Fibroblast of gingiva (primary cell): Measurements from ENCODE around the gene NTM.
"Not testable (repeated sequence)": the region's sequence is repeated elsewhere in the genome, so short reads cannot be mapped to it uniquely, and the experiment has no call there.

Source experiments
- DNase-seq: peaks from one replicate; pipeline ENCODE4 v3.0.0-alpha.2; 2011; ENCODE audit warnings: low read depth

The NTM gene

DNA sequence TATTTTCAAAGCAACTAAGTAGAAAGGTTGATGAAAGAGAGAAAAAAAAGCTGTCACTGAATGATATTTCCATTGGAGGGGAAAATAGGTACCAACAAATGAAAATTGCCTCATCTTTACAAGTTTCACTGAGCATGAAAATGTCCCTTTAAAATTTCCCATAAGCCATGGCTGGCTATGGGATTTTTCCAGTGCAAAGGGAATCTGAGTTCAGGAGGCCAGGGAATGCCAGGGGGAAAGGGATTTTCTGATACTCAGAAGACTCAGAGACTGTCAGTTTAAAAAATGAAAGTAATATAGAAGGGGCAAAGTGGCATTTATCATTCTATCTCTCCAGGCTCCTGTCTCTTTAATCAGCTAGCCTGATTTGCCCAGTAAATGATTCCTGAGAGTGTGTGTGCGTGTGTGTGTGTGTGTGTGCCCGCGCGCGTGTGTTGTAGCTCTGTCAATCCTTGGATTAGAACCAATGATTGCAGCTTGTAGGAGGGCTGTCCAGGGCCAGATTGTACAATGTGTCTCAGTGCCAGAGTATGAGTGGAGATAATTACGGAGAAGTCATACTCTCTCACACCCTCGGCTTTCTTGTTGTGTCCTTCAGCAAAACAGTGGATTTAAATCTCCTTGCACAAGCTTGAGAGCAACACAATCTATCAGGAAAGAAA is at the start of gene NTM:
Gene NTM, plus strand, starts transcription at position 526 of the 662 bp plus-strand sequence.
- DNase-seq = peak; percentile 8

DNA sequence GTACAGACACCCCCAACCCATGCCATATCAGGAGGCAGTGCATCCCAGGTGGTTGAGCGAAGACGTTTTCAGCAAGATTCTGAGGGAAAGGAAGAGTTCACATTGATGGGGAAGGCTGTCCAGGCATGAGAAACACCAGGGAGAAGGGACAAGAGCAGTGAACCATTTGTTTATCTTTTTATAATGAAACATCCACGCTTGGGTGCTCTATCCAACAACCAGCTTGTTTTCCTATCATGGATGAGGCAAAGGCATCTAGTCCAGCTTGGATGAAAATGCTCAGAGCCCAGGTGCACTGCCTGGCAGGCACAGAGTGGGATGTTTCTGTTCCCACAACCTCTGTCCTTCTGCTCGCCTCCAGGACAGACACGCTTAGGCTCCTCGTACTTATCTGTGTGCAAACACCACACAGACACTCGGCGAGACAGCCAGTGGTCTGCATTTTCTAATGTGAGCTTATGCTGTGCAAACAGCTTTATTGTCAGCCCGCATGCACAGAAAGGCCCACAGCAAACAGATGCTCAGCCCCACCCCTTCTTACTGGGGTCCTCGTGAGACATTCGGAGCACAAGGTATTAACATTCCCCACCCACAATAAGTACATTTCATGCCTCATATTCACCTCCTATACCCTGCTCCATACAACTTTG is 45.4 kb upstream of the NTM start:
- DNase-seq = no peak

DNA sequence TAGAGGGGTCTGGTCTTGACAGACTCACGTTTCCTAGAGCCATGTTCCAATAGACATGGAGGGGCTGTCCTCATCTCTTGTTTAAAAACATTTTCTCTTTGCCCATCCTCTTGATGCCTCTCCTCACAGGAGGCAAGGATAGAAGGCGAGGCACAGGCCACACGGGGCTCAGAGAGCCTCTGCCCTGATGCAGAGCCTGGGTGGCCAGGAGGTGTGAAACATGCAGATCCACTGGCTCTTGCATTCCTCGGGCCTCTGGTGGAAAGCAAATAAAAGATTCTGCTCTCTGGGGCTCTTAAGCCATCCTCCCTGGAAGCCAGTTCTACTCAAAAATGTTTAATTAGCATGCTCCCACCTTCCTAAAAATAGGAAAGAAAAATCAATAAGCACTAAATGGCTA is 43.6 kb upstream of the NTM start:
- DNase-seq = no peak

DNA sequence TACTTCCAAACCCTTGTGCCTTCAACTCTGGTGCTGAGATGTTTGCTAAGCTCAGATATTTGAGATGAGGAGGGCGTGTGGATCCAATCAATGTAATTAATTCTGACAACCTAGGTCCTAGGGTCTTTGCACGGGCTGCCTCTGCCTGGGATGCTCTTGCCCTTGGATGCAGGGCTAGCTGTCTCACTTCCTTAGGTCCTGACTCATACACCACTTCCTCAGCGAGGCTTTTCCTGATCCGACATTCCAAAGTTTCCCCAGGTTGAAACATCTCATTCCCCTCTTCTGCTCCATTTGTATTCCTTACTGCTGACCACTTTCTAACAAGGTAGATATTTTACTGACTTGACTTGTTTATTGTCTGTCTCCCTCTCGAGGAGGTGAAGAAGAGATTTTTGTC is 43.0 kb upstream of the NTM start:
- no peak for DNase-seq

DNA sequence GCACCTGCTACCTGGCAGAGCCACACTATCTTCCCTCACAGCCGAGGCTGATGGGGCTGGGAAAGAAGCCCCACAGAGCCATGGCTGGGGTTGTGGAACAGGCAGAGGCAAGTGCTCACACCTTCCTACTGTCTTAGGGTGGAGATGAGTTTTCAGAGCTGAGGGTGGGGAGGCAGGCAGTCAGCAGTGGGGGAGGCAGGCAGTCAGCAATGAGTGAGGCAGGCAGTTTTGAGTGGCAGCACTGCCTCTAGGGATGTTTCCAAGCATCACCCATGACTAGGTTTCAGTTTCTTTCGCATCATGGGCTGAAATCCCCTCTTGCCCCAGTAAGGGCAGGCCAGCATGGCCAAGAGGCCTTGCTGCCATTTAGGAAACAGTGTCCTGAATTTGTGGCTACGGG is 41.6 kb upstream of the NTM start:
- DNase-seq = no peak

DNA sequence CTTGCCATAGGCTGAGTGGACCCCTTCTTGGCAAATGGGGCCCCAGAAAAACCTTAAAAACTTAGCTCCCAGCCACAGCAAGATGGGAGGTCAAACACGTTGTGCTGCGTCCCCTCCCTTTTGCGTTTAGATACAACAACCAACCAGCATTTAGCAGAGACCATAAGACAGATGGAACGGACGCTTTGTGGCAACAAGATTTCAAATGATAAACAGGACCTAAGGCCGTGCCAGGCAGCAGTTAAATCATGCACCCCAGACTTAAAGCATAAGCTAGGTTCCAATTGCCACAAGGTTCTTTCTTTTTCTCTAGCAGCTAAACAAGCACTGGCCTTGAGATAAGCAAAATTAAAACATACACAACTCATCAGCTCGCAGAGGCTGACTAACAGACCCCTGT is 39.4 kb upstream of the NTM start:
- no peak for DNase-seq

DNA sequence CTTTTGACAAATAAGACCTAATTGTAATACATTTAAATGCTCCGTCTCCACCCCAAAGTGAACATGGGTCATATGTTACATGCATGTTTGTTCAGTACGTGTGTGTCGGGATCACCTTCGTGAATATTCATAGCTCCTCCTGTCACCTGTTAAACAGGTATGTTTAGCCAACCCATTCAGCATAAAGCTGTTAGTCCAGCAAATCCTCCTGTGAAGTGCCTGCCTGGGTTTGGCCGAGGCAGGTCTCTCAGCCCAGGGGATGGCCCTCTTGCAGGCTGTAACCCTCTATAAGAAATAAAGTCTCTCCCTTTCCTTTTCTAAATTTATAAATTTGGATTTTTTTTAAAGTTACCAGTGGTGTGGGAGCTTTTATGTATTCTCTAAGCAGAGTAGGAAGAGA is 38.9 kb upstream of the NTM start:
- DNase-seq = no peak

DNA sequence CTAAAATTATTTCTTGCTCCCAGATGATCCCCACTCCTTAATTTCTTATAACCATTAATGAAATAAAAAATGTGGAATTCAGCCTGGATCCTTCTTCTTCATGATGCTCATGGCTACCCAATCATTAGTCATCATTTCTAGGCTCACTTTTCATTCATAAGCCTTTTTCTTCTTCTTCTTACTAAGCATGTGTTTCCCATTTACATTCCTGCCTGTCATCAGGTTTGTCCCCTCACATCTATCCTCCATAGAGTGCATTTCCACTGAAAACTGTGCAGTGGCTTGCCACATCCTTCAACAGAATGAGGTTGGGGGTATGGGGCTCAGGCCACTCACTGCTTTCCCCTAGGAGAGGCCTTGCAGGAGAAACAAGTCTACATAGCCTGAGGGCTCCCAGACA is 35.8 kb upstream of the NTM start:
- no peak for DNase-seq

DNA sequence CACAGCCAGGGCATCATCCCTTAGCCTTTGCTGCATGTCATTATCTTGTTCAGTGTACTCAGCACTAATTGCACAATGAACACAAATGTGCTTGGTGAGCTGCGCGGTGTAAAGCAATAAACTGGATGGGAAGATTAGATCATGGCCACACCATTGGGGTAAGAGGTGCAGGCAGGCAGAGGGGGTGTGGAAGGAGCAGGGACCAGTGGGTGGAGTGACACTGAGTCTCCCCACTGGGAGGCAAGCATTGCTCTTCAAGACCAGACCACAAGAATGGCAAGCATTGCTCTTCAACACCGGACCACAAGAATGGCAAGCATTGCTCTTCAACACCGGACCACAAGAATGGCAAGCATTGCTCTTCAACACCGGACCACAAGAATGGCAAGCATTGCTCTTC is 28.5 kb upstream of the NTM start:
- not testable (repeated sequence) for DNase-seq

DNA sequence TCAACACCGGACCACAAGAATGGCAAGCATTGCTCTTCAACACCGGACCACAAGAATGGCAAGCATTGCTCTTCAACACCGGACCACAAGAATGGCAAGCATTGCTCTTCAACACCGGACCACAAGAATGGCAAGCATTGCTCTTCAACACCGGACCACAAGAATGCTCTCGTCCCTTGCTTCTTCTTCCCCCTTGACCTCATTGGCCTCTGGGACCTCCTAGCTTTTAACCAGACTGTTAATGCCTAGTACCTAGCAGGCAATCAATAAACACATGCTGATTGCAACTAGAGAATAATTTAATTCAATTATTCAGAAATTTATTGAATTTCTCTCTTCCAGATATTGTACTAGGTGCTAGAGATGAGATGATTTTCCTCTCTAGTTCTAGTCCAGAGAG is 28.0 kb upstream of the NTM start:
- not testable (repeated sequence) for DNase-seq

DNA sequence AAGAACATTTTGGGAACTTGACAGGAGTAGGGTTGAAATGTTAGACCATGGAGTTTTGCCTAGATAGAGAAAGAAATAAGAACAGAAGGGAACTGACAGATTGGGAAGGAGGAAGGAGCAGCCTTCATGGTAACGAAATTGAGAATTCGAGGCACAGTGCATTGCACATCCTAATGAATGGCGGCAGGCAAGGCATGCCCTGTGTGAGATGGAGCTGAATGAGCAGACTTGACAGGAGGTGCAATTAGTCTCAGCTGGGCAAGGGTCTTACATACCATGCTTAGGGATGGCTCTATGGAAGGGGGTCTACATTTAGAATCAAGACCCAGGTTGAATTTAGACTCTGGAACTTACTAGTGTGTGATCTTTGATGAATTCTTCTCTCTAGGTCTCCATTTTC is 25.0 kb upstream of the NTM start:
- DNase-seq = no peak

DNA sequence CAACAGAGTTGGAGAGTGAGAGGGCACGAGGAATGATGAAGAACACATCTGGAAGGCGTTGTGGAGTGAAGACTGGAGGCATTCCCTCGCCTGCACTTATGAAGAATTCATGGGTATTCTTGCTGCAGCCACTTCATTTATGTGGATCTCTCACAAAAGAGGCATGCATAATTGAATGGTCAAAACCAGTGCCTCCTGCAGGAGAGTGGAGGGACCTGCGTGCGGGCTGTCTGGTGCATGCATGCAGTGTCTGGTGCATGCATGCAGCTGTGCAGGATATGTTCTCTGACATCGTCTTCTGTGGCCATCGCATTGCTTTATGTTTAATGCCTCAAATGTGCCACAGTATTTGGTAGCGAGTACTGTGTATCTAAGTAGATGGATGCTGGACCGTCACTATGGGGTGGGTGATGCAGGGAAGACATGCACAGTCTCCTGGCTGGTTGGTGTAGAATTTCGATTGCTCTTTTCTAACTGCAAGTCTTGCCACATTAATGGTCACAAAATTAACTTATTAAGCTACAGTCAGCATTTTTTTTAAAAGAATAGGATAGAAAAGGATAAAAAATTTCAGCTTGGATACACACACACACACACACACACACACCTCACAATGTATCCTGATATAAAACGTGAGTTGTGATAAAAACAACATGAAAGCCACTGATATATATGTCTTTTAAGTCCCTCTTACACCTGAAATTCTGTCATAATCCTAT is 20.9 kb upstream of the NTM start:
- DNase-seq = no peak

DNA sequence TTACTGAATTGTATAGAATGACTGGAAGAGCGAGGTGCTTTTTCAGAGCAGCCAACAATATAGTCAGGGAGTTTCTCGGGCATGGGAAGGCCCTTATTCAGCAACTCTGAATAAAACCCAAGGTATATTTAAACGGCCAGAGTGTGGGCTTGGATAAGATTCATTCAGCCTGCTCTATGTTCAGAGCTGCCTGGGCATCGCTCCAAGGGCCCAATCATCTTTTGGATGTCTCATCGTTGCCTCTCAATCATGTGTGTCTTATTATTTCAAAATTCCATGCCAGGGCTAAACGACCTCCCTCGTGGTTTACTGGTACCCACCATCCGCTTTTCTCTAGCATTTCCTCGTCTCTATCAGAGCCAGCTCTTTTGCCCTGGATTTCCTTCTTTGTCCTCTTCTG is 19.5 kb upstream of the NTM start:
- no peak for DNase-seq

DNA sequence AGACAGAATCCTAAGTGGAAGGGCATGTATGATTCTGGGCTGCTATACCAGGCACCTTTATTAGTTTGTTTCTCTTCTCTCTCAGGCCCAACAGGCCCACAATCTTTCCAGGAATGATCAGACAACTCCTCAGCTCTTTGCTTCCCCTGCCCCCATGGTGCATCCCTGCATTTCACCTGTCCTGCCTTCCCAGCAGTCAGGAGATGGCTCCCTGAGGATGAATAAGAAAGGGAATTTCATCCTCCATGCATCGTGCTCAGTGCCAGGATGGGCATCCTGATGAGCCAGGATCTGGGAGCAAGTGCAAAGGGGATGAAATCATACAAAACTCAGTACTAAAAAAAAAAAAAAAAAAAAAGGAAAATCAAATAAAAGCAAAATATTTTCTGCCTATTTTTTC is 18.6 kb upstream of the NTM start:
- no peak for DNase-seq

DNA sequence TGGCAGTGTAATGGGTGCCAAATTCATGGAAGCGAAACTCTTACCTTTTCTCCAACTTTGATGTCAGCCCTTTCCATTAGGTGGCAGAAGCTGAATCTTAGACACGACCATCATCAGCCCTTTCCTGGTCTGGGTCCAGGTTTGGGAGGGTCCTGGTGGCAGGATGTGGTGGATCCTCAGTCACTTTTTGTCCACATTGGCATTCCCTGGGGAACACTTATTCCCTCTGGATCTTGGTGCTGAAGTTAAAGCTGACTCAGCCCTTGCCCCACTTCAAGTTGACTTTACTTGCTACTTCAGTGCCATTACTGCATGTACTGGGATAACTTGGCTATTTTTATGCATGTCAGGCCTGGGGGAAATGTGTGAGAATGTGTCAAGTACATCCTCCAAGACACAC is 16.6 kb upstream of the NTM start:
- no peak for DNase-seq

DNA sequence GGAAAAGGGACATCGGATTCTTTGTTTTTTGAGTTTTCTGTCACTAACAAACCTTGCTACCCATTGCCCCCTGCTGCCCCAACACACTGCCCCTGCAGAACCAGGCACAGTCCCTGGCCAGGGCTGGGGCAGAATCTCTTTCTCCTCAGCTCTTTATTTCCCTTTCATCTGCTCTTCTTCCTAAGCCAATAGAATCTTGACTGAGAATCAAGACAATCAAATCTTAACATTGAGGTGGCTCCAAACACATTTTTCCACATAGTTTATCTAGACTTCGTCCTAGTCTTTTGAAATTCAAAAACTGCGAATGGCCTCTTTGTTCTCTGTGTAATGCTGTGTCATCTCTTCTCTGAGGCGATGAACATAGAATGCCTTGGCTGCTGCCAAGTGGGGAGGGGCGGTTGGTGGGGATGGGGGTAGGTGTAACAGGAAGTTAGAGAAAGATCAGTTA is 16.1 kb upstream of the NTM start:
- no peak for DNase-seq

DNA sequence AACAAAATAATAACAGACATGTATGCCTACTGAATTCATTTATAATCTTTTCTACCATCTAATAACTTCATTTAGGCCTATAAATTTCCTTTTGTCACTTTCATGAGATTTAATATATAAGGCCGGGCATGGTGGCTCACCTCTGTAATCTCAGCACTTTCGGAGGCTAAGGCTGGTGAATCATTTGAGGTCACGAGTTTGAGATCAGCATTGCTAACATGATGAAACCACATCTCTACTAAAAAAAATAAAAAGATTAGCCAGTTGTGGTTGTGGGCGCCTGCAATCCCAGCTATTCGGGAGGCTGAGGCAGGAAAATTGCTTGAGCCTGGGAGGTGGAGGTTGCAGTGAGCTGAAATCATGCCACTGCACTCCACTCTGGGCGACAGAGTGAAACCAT is 14.2 kb upstream of the NTM start:
- DNase-seq = no peak

DNA sequence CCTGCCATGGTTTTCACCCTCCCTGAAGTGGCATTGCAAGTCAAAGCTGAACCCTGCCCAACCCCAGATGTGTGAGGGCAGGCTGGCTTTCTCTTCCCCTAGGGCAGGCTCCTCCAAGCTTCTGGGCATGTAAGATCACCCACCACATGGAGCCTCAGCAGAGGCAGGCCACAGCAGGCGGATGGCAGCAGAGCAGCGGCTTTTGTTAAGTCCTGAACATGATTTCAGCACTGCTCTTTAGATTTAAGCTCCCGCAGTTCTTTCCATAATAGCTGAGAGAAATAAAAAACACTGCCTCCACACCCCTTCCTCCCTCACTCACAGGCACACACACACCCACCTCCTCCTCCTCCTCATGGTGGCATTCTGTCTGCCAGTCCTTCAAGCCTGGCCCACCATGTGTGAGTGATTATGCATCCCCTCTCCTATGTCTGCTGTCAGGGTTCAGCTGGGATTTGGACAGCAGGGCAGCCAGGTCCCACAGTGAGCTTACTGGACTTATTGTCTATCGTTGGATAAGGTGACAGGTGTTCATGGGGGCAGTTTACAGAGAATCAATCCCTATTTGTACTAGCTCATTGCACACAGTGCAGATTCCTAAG is 5.0 kb upstream of the NTM start:
- DNase-seq = no peak

DNA sequence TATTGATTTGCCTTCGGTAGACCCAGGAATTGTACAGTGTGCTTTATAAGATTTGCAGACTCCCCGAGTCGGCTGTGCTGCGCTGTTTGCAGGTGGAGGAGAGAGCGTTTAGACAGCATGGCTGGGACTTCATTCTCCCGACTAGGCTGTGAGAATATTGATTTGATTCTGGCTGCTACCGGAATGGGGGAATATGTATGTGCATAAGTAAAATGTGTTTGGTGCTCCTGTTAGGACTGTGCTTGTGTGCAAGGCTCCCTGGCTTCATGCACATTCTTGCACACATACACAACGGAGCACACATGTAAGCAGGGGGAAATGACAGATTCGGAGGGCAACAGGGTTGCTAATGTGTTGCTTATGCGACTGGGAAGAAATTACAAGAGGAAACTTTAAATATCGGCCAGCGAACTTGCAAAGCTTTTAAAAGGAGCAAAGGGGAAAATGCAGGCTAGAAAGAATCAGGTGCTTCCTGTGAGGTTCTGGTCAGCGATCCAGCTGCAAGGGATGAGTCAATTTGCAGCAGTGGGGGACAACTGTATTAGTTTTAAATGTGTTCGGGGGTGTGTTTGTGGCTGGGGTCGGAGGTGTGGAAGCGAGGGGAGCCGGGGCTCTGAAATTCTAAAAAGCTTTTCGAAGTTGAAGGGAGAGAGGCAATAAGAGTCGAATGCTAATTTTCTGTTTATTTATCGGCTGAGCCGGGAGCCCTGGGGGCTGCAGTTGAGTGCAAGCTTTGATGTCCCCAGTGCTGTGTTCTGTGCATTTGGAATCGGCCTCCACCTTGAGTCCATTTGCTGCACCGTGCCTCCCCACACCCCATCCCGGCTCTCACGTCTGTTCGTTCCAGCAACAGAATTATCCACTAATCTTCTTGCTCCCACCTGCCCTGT is 731 bp downstream of the NTM start:
- DNase-seq = no peak

DNA sequence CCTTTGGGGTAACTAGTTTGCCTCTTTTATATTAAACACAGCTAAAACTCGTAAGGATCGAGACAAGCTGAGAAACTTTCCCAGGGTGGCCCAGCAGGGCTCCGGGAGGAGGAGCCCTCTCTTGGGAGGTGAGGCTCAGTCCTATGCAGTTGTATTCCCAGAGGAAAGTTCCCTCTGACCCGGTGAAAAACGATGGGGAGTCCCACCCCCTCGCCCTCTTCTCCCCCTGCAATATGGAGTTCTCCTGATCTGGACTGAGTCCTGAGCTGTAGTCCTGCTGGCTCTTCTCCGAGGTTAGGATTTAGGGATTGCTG is 1.3 kb downstream of the NTM start:
- DNase-seq = no peak

DNA sequence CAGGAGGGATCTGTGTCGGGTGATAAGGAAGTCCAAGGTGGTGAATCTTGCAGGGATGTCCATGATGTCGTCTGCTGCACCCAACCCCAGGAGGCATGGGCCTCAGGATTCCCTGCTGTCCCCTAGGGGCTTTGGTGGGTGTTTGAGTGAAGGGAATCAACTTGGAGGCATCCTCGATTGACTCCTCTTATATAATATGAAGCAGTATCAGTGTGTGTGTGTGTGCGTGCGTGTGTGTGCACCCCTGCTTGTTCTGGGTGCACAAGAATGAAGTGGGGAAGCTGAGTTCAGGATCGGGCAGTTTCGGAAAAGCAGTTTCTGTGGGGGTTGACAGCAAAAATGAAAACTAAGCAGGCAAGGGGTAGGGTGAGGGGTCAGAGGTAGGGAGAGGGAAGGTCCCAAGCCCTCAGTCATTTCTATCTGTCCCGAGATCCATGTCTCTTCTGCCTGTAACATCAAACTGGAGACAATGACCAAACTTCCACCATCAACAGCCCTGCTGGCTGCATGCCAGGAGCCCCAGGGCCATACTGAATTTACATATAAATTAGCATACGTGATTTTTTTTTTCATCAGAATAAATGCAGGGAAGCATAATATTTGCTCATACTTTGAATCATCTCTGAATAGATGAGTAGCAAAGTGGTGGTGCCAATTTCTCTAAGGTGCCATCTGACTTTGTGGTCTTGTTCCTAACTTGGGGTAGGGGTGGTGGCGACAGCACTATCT is 2.0 kb downstream of the NTM start:
- DNase-seq = no peak
